AG04449 (cell line): ENCODE measurements around the gene TAF11L13.

Source experiments
- CTCF ChIA-PET: fragments of 350-600 bp; formaldehyde crosslinking; extraction: SDS; loops from one replicate; lab custom pipeline; 2021; ENCODE audit warnings: antibody characterized with exemption; lab: Yijun Ruan, JAX
- POLR2A ChIA-PET: fragments of 400-600, 350-600 bp; formaldehyde crosslinking; extraction: SDS; loops from one replicate; lab custom pipeline; 2020; ENCODE audit warnings: antibody characterized with exemption, inconsistent platforms; lab: Yijun Ruan, JAX
- DNase-seq: peaks from one replicate; pipeline ENCODE4 v3.0.0-alpha.2; 2010; ENCODE audit warnings: low read depth, low spot score
- H3K4me3 ChIP-seq: 2 replicates; pipeline ENCODE4 v1.5.1; 2011; ENCODE audit warnings: low read depth, mild to moderate bottlenecking, control low read depth, low read length
- TF ChIP-seq, protein P1 (sequence below): IDR thresholded peaks from one replicate; pipeline ENCODE4 v1.5.1; 2011; ENCODE audit warnings: mild to moderate bottlenecking, moderate library complexity, low read length, control low read depth, inconsistent platforms; ENCODE audit not compliant: insufficient read depth; ENCODE audit errors: missing control alignments

Gene TAF11L13

DNA sequence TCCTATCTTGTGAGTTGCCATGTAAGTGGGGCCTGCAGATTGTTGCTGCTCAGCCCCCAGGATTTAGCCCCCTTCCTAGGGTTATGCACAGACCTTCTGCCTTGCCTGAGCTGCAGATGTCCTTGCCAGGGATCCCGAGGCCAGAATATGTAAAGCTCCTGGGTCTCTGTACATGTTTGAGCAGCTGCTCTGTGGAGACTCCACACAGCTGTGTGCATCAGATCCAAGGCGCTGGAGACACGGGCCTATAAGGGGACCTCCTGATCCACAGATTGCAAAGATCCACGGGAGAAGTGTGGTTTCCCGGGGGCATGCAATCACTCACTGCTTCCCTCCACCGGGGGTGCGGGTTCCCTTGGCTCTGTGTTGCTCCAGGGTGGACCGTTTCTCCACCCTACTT is 31.3 kb downstream of the TAF11L13 start:
- TF ChIP-seq, protein P1, sequence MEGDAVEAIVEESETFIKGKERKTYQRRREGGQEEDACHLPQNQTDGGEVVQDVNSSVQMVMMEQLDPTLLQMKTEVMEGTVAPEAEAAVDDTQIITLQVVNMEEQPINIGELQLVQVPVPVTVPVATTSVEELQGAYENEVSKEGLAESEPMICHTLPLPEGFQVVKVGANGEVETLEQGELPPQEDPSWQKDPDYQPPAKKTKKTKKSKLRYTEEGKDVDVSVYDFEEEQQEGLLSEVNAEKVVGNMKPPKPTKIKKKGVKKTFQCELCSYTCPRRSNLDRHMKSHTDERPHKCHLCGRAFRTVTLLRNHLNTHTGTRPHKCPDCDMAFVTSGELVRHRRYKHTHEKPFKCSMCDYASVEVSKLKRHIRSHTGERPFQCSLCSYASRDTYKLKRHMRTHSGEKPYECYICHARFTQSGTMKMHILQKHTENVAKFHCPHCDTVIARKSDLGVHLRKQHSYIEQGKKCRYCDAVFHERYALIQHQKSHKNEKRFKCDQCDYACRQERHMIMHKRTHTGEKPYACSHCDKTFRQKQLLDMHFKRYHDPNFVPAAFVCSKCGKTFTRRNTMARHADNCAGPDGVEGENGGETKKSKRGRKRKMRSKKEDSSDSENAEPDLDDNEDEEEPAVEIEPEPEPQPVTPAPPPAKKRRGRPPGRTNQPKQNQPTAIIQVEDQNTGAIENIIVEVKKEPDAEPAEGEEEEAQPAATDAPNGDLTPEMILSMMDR = no peak
- ChIA-PET POLR2A (no interaction called here), CTCF (no interaction called here)
- no peak overlapping the region for H3K4me3 ChIP-seq
- no peak for DNase-seq

DNA sequence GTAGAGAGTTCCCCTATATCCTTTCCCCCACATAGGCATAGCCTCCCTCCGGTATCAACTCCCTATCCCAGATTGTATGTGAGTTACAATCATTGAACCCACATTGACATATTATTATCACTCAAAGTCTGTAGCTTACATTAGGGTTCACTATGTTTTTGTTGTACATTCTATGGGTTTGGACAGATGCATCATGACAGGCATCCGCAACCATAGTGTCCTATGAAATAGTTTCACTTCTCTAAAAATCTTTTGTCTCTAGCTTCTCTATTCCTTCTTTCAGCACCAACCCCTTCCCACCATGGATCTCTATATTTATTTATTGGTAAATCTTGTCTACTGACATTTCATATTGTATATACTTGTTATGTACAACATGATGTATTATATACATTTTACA is 33.9 kb downstream of the TAF11L13 start:
- ChIA-PET POLR2A (no interaction called here), CTCF (no interaction called here)
- TF ChIP-seq, protein P1 = no peak
- H3K4me3 ChIP-seq = no peak overlapping the region
- DNase-seq = no peak

DNA sequence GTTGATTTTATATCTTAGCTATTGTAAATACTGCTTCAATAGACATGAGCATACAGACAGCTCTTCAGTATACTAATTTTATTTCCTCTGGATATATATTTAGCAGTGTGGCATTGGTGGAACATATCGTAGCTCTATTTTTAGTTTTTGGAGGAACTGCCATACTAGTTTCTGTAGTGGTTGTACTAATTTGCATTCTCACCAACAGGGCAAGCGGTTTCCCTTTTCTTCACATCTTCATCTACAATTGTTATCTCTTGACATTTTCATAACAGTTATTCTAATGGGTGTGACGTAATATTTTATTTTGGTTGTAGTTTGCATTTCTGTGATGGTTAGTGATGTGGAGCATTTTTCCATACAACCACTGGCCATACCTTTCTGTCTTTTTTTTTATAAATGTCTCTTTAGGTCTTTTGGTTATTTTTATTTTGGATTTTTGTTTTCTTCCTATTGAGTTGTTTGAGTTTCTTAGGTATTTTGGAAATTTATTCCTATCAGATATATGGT is 34.9 kb downstream of the TAF11L13 start:
- H3K4me3 ChIP-seq = no peak overlapping the region
- ChIA-PET CTCF (no interaction called here), POLR2A (no interaction called here)
- no peak for DNase-seq
- TF ChIP-seq, protein P1 = no peak

DNA sequence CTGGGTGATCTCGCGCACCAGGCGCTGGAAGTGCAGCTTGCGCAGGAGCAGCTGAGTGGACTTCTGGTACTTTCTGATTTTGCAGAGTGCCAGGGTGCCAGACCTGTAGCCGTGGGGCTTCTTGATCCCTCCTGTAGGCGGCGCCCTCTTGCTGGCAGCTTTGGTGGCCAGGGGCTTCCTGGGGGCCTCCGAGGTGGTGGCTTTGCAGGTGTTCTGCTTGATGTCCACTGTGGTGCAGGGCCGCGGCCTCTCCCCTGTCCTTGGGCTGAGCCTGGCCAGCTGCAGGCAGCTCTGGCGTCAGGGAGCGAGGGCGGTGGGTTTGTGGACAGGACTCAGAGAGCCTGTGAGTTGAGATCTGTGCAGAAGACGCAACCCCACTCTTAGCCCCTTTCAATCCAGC is 38.5 kb downstream of the TAF11L13 start:
- ChIA-PET POLR2A (no interaction called here), CTCF (no interaction called here)
- no peak for DNase-seq
- TF ChIP-seq, protein P1 = no peak
- no peak overlapping the region for H3K4me3 ChIP-seq

DNA sequence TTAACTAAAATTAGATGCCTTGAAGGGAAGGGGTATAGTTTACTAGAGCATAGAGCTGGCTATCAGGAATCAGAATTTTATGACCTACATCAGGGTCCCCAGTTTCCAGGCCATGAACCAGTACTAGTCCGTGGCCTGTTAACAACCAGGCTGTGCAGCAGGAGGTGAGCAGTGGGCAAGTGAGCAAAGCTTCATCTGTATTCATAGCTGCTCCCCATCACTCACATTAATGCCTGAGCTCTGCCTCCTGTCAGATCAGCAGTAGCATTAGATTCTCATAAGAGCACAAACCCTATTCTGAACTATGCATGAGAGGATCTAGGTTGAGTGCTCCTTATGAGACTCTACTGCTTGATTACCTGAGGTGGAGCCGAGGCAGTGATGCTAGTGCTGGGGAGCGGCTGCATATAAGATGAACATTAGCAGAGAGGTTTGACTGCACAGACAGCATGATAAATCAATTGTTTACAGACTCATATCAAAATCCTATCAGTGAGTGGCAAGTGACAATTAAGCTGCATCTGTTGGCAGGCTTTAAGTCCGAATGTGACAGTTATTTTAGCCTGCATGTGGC is 47.0 kb downstream of the TAF11L13 start:
- no peak overlapping the region for H3K4me3 ChIP-seq
- ChIA-PET POLR2A (no interaction called here), CTCF (no interaction called here)
- DNase-seq = no peak
- TF ChIP-seq, protein P1 = no peak

DNA sequence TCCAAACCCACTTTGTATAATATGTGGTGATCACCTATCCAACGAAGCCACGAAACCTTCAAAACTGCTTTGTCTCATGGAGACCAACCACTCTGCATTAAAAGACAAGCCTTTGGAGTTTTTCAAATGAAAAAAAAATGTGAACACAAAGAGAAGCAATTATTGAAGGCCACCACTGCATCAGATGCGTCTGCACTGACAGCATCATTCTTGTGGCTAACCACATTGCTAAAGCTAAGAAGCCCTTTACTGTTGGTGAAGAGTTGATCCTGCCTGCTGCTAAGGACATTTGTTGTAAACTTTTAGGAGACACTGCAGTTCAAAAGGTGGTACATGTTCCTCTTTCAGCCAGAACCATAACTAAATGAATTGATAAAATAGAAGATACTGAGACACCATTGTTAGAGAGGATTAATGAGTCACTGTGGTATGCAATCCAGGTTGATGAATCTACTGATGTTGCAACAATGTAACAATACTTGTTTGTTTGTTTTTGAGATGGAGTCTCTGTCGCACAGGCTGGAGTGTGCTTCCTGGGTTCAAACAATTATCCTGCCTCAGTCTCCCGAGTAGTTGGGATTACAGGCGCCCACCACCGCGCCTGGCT is 47.8 kb downstream of the TAF11L13 start:
- ChIA-PET POLR2A (no interaction called here), CTCF (no interaction called here)
- DNase-seq = no peak
- TF ChIP-seq, protein P1 = no peak
- H3K4me3 ChIP-seq = no peak overlapping the region
